Measurements from ENCODE around the gene CLEC6A.
"Not testable (repeated sequence)": the region's sequence is repeated elsewhere in the genome, so short reads cannot be mapped to it uniquely, and the experiment has no call there.

Gene CLEC6A

GRCh38 chr12:8482571-8483061, 26.9 kb downstream of the CLEC6A start:
- peaks cover 13% of the 10 kb centered on the region in 2 experiments for H3K4me1 ChIP-seq (ENCODE audit: control insufficient read depth in 1 of 2, insufficient read depth in 1 of 2, low read depth in 1 of 2, low read length in 1 of 2)
- no peaks in the 10 kb centered on the region for H3K9me3 ChIP-seq
- peaks cover 27% of the 10 kb centered on the region for H3K27me3 ChIP-seq
- no peaks in the 10 kb centered on the region for H3K36me3 ChIP-seq
- no peak overlapping the region for H3K27ac ChIP-seq
- no peak overlapping the region for H3K4me3 ChIP-seq (ENCODE audit: low read depth in 1 of 2, low read length in 1 of 2)
- TF ChIP-seq CTCF (IDR thresholded peaks at IDR 0.05): no peak

GRCh38 chr12:8483079-8483478, 27.3 kb downstream of the CLEC6A start:
- Histone ChIP-seq H3K4me1 (ENCODE audit: control insufficient read depth in 1 of 2, insufficient read depth in 1 of 2, low read depth in 1 of 2, low read length in 1 of 2) (peaks cover 13% of the 10 kb centered on the region in 2 experiments), H3K27ac (no peak overlapping the region), H3K27me3 (peaks cover 31% of the 10 kb centered on the region), H3K9me3 (no peaks in the 10 kb centered on the region), H3K4me3 (ENCODE audit: low read depth in 1 of 2, low read length in 1 of 2) (no peak overlapping the region), H3K36me3 (no peaks in the 10 kb centered on the region)
- TF ChIP-seq CTCF (IDR thresholded peaks at IDR 0.05): no peak

- no peak for TF ChIP-seq CTCF (IDR thresholded peaks at IDR 0.05)
- H3K36me3 ChIP-seq: no peaks in the 10 kb centered on the region
- H3K27me3 ChIP-seq: peaks cover 7% of the 10 kb centered on the region
- H3K27ac ChIP-seq: peak overlapping the region; percentile 83
- peaks cover 67% of the 10 kb centered on the region in 2 experiments for H3K4me1 ChIP-seq (ENCODE audit: control insufficient read depth in 1 of 2, insufficient read depth in 1 of 2, low read depth in 1 of 2, low read length in 1 of 2)
- H3K9me3 ChIP-seq: no peaks in the 10 kb centered on the region
- H3K4me3 ChIP-seq (ENCODE audit: low read depth in 1 of 2, low read length in 1 of 2): peak overlapping the region in 1 of 2 experiments; percentile 45
These were observed 36.1 kb downstream of the CLEC6A start for GRCh38 chr12:8491646-8492530.

GRCh38 chr12:8493084-8493483, 37.3 kb downstream of the CLEC6A start:
- Histone ChIP-seq H3K4me3 (ENCODE audit: low read depth in 1 of 2, low read length in 1 of 2) (peak overlapping the region in 1 of 2 experiments; percentile 45), H3K4me1 (ENCODE audit: control insufficient read depth in 1 of 2, insufficient read depth in 1 of 2, low read depth in 1 of 2, low read length in 1 of 2) (peaks cover 67% of the 10 kb centered on the region in 2 experiments), H3K9me3 (no peaks in the 10 kb centered on the region), H3K36me3 (no peaks in the 10 kb centered on the region), H3K27me3 (no peaks in the 10 kb centered on the region), H3K27ac (peak overlapping the region; percentile 83)
- TF ChIP-seq CTCF (IDR thresholded peaks at IDR 0.05): no peak

GRCh38 chr12:8495671-8496070, 39.9 kb downstream of the CLEC6A start:
- H3K9me3 ChIP-seq; H3K27ac ChIP-seq; H3K4me3 ChIP-seq (ENCODE audit: low read depth in 1 of 2, low read length in 1 of 2); H3K27me3 ChIP-seq; H3K36me3 ChIP-seq: not testable (repeated sequence)
- peaks cover 77 to 79% of the 10 kb centered on the region in 2 experiments for H3K4me1 ChIP-seq (ENCODE audit: control insufficient read depth in 1 of 2, insufficient read depth in 1 of 2, low read depth in 1 of 2, low read length in 1 of 2)

GRCh38 chr12:8496074-8496473, 40.3 kb downstream of the CLEC6A start:
- H3K9me3 ChIP-seq; H3K36me3 ChIP-seq; H3K4me3 ChIP-seq (ENCODE audit: low read depth in 1 of 2, low read length in 1 of 2); H3K27me3 ChIP-seq; H3K27ac ChIP-seq: not testable (repeated sequence)
- H3K4me1 ChIP-seq (ENCODE audit: control insufficient read depth in 1 of 2, insufficient read depth in 1 of 2, low read depth in 1 of 2, low read length in 1 of 2): peaks cover 77 to 79% of the 10 kb centered on the region in 2 experiments
